DMS114 treated with DMSO at 0.1 percent for 48 hours (cell line): ENCODE data around the gene ORAI1.
"Not testable (repeated sequence)": the region's sequence is repeated elsewhere in the genome, so short reads cannot be mapped to it uniquely, and the experiment has no call there.

ENCODE experiments used
- DNase-seq: peaks from one replicate; lab custom pipeline; 2025; ENCODE audit not compliant: unreplicated experiment; lab: John Stamatoyannopoulos, UW

The ORAI1 gene

GRCh38 chr12:121641343-121641630 is 15.0 kb downstream of the ORAI1 start:
- DNase-seq = no peak

GRCh38 chr12:121648458-121649028 is 22.2 kb downstream of the ORAI1 start:
- DNase-seq = no peak

- DNase-seq = no peak
Observed at GRCh38 chr12:121649322-121649721, 23.0 kb downstream of the ORAI1 start.

- DNase-seq = no peak
Observed at GRCh38 chr12:121649819-121650353, 23.6 kb downstream of the ORAI1 start.

- DNase-seq = no peak
Observed at GRCh38 chr12:121651320-121651719, 25.0 kb downstream of the ORAI1 start.

GRCh38 chr12:121652767-121653497 is 26.6 kb downstream of the ORAI1 start:
- DNase-seq = no peak

- no peak for DNase-seq
Observed at GRCh38 chr12:121653999-121654398, 27.7 kb downstream of the ORAI1 start.

- no peak for DNase-seq
Observed at GRCh38 chr12:121656122-121656521, 29.8 kb downstream of the ORAI1 start.

- no peak for DNase-seq
Observed at GRCh38 chr12:121657305-121658008, 31.1 kb downstream of the ORAI1 start.

GRCh38 chr12:121661353-121662105 is 35.2 kb downstream of the ORAI1 start:
- DNase-seq = not testable (repeated sequence)

GRCh38 chr12:121663610-121663929 is 37.2 kb downstream of the ORAI1 start:
- DNase-seq = no peak

GRCh38 chr12:121666829-121667228 is 40.5 kb downstream of the ORAI1 start:
- DNase-seq = not testable (repeated sequence)

GRCh38 chr12:121668750-121669520 is 42.6 kb downstream of the ORAI1 start:
- DNase-seq = peak; percentile 39

GRCh38 chr12:121669521-121669900 is 43.2 kb downstream of the ORAI1 start, which contains the start of gene MORN3:
Gene MORN3, minus strand, starts transcription at chr12:121669654. Its CDS starts 171 bp downstream, at chr12:121669483.
- DNase-seq = no peak

GRCh38 chr12:121673013-121673511 is 46.7 kb downstream of the ORAI1 start:
- DNase-seq = no peak

GRCh38 chr12:121676190-121676589 is 49.9 kb downstream of the ORAI1 start:
- no peak for DNase-seq

- no peak for DNase-seq
Observed at GRCh38 chr12:121678305-121678704, 52.0 kb downstream of the ORAI1 start.

GRCh38 chr12:121678716-121679300 is 52.5 kb downstream of the ORAI1 start:
- DNase-seq = no peak

GRCh38 chr12:121679661-121680197 is 53.4 kb downstream of the ORAI1 start:
- DNase-seq = not testable (repeated sequence)

- DNase-seq = no peak
Observed at GRCh38 chr12:121688966-121689365, 62.6 kb downstream of the ORAI1 start.
